GM18907 (cell line): ENCODE data around the gene COPA.
"Not testable (repeated sequence)": the region's sequence is repeated elsewhere in the genome, so short reads cannot be mapped to it uniquely, and the experiment has no call there.

Source experiments
- ATAC-seq: cut with Tn5 transposase; IDR thresholded peaks from one replicate; pipeline ENCODE4 v1.9.1; 2021; ENCODE audit warnings: mild to moderate bottlenecking, moderate library complexity; ENCODE audit not compliant: unreplicated experiment

The COPA gene

GRCh38 chr1:160330119-160330518 lies 12.9 kb downstream of the COPA start:
- no peak for ATAC-seq

- no peak for ATAC-seq
Observed at GRCh38 chr1:160328184-160328583, 14.9 kb downstream of the COPA start.

GRCh38 chr1:160326418-160326817 lies 16.6 kb downstream of the COPA start:
- no peak for ATAC-seq

- no peak for ATAC-seq
Observed at GRCh38 chr1:160325252-160325651, 17.8 kb downstream of the COPA start.

GRCh38 chr1:160322831-160323230 lies 20.2 kb downstream of the COPA start:
- no peak for ATAC-seq

GRCh38 chr1:160315359-160315758 lies 27.7 kb downstream of the COPA start:
- no peak for ATAC-seq

- no peak for ATAC-seq
Observed at GRCh38 chr1:160309571-160309970, 33.5 kb downstream of the COPA start.

- no peak for ATAC-seq
Observed at GRCh38 chr1:160309185-160309557, 33.9 kb downstream of the COPA start.

- ATAC-seq: no peak
Observed at GRCh38 chr1:160308451-160309184, 34.4 kb downstream of the COPA start.

GRCh38 chr1:160307118-160307791 lies 35.8 kb downstream of the COPA start:
- no peak for ATAC-seq

GRCh38 chr1:160300173-160300572 lies 42.9 kb downstream of the COPA start:
- no peak for ATAC-seq

- ATAC-seq: no peak
Observed at GRCh38 chr1:160296036-160296435, 47.0 kb downstream of the COPA start.

- ATAC-seq: no peak
Observed at GRCh38 chr1:160293020-160293968, 49.8 kb downstream of the COPA start.

GRCh38 chr1:160291248-160292220 lies 51.5 kb downstream of the COPA start:
- ATAC-seq: peak; percentile 76

GRCh38 chr1:160287769-160288168 lies 55.3 kb downstream of the COPA start:
- ATAC-seq: not testable (repeated sequence)

GRCh38 chr1:160285506-160285905 lies 57.5 kb downstream of the COPA start:
- ATAC-seq: no peak

GRCh38 chr1:160284782-160285344 lies 58.2 kb downstream of the COPA start, which contains the start of gene PEX19:
PEX19 (minus strand) TSS chr1:160285133; CDS start chr1:160285124, 9 bp downstream.
- ATAC-seq: peak; percentile 97

- ATAC-seq: peak; percentile 27
Observed at GRCh38 chr1:160284220-160284781, 58.7 kb downstream of the COPA start.

- no peak for ATAC-seq
Observed at GRCh38 chr1:160282807-160283206, 60.2 kb downstream of the COPA start.
